Measurements from ENCODE around the gene UBE2A. TPM values are rescaled to one million over a fixed set of nuclear protein-coding genes. Genes with fewer than 3 reads are reported as not detected.

UBE2A gene
- 10 to 100 TPM; 32.0 to 47.0 (median 39.6) TPM for total RNA-seq

GRCh38 chrX:119574394-119575266 lies at the start of gene UBE2A:
UBE2A (plus strand) TSS chrX:119574563; CDS start chrX:119574712, 149 bp downstream.
- H3K36me3 ChIP-seq: no peaks in the 10 kb centered on the region
- TF ChIP-seq CTCF (IDR thresholded peaks at IDR 0.05) (peak in 3 of 4 experiments; percentile 30 to 48 (median 37)), POLR2A (IDR thresholded peaks at IDR 0.05) (peak; percentile 75 to 78)
- H3K27ac ChIP-seq: peak within 1 kb of the TSS; percentile 91 to 93
- DNase-seq: peak; percentile 87 to 92
- H3K27me3 ChIP-seq: no peaks in the 10 kb centered on the region
- no peaks in the 10 kb centered on the region for H3K4me1 ChIP-seq
- H3K4me3 ChIP-seq: peak within 1 kb of the TSS; percentile 43 to 55
- no peaks in the 10 kb centered on the region for H3K9me3 ChIP-seq
- intact Hi-C loops (cut with DNase I; ENCODE audit: low total_unique reads): no loop called here

GRCh38 chrX:119529345-119530276 lies 44.8 kb upstream of the UBE2A start:
- DNase-seq: peak in 1 of 2 donors; percentile 18
- intact Hi-C loops (cut with DNase I; ENCODE audit: low total_unique reads): no loop called here
- H3K36me3 ChIP-seq: no peaks in the 10 kb centered on the region
- no peak overlapping the region for H3K27ac ChIP-seq
- no peaks in the 10 kb centered on the region for H3K9me3 ChIP-seq
- H3K27me3 ChIP-seq: no peaks in the 10 kb centered on the region
- no peak overlapping the region for H3K4me3 ChIP-seq
- TF ChIP-seq POLR2A (IDR thresholded peaks at IDR 0.05): no peak
- TF ChIP-seq CTCF (IDR thresholded peaks at IDR 0.05): no peak
- H3K4me1 ChIP-seq: no peaks in the 10 kb centered on the region

- H3K4me1 ChIP-seq: no peaks in the 10 kb centered on the region
- H3K27me3 ChIP-seq: no peaks in the 10 kb centered on the region
- intact Hi-C loops (cut with DNase I; ENCODE audit: low total_unique reads): no loop called here
- no peak overlapping the region for H3K4me3 ChIP-seq
- no peaks in the 10 kb centered on the region for H3K36me3 ChIP-seq
- TF ChIP-seq POLR2A (IDR thresholded peaks at IDR 0.05) (no peak), CTCF (IDR thresholded peaks at IDR 0.05) (no peak)
- no peak for DNase-seq
- H3K9me3 ChIP-seq: no peaks in the 10 kb centered on the region
- H3K27ac ChIP-seq: no peak overlapping the region
Observed at GRCh38 chrX:119537487-119537886, 36.9 kb upstream of the UBE2A start.

- H3K27me3 ChIP-seq: no peaks in the 10 kb centered on the region
- H3K9me3 ChIP-seq: no peaks in the 10 kb centered on the region
- no peak for DNase-seq
- no peak for TF ChIP-seq CTCF (IDR thresholded peaks at IDR 0.05)
- no peak for TF ChIP-seq POLR2A (IDR thresholded peaks at IDR 0.05)
- H3K4me1 ChIP-seq: no peaks in the 10 kb centered on the region
- intact Hi-C loops (cut with DNase I; ENCODE audit: low total_unique reads): no loop called here
- no peak overlapping the region for H3K27ac ChIP-seq
- no peak overlapping the region for H3K4me3 ChIP-seq
- no peaks in the 10 kb centered on the region for H3K36me3 ChIP-seq
Observed at GRCh38 chrX:119539872-119540271, 34.5 kb upstream of the UBE2A start.

Measured in uterus (tissue), 4 donors.